Neural crest cell (in vitro differentiated cells): ENCODE results near the gene CRACR2B. TPM values are rescaled to one million over a fixed set of nuclear protein-coding genes. Genes with fewer than 3 reads are reported as not detected.

Source experiments
- DNase-seq: peaks from one replicate; pipeline ENCODE4 v3.0.0; 2021; ENCODE audit warnings: low read depth, mixed read lengths, low spot score
- H3K27ac Mint-ChIP-seq: one replicate; pipeline ENCODE4 v1.8.0; 2021; ENCODE audit warnings: mild to moderate bottlenecking, mixed read lengths; ENCODE audit not compliant: unreplicated experiment
- H3K27me3 Mint-ChIP-seq: 2 replicates; pipeline ENCODE4 v1.8.0; 2021; ENCODE audit warnings: low read depth, mild to moderate bottlenecking, mixed read lengths
- H3K36me3 Mint-ChIP-seq: 2 replicates; pipeline ENCODE4 v1.8.0; 2021; ENCODE audit warnings: low read depth, mild to moderate bottlenecking, mixed read lengths
- H3K4me1 Mint-ChIP-seq: 2 replicates; pipeline ENCODE4 v1.8.0; 2021; ENCODE audit warnings: mixed read lengths
- H3K4me3 Mint-ChIP-seq: one replicate; pipeline ENCODE4 v1.8.0; 2021; ENCODE audit warnings: mild to moderate bottlenecking, mixed read lengths
- H3K9me3 Mint-ChIP-seq: 2 replicates; pipeline ENCODE4 v1.8.0; 2021; ENCODE audit warnings: mixed read lengths
- total RNA-seq: library from RNA; stranded (reverse); gene quantifications from 2 replicates; pipeline ENCODE4 v1.2.1, GENCODE V29; 2021
- TF ChIP-seq, protein P1 (sequence below): fragments of 200-600 bp; sonication (generic); conservative IDR thresholded peaks from 2 replicates; pipeline ENCODE4 v1.5.0; 2021; ENCODE audit warnings: antibody characterized with exemption, mild to moderate bottlenecking

CRACR2B gene
- total RNA-seq, 1 donor from 2014 or later, result 2.7 TPM

DNA sequence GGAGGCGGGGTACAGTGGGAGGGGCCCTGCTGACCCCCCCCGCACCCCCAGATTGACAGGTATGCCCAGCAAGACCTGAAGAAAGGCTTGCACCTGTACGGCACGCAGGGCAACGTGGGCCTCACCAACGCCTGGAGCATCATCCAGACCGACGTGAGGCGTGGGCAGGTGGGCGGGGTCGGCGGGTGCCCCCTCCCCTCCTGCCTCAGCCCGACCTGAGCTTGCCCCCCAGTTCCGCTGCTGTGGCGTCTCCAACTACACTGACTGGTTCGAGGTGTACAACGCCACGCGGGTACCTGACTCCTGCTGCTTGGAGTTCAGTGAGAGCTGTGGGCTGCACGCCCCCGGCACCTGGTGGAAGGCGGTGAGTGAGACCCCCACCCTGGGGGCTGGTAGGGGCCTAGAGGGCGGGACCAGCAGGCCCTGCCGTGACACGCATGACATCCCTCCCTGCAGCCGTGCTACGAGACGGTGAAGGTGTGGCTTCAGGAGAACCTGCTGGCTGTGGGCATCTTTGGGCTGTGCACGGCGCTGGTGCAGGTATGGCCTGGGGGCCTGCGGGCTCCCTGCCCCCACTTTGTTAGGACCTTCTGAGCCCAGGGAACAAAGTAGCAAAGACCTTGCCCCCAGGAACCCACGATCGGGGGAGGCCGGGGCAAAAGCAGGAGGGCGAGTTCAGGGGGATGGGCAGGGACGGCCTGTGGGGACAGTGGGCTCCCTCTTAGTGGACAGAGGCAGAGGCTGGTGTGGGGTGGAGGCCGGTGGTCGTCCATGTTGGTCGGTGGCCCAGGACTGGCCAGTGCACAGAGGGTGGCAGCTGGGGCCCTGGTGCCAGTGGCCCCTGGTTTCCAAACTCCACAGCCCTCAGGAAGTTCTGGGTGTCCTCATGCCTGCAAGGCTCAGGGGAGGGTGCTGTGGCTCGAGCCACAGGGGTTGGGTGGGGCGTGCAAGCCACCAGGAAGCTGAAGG is 38.0 kb downstream of the CRACR2B start:
- no peak overlapping the region for H3K4me3 Mint-ChIP-seq
- H3K9me3 Mint-ChIP-seq, result no peaks in the 10 kb centered on the region
- H3K27me3 Mint-ChIP-seq, result no peaks in the 10 kb centered on the region
- H3K36me3 Mint-ChIP-seq, result no peaks in the 10 kb centered on the region
- H3K4me1 Mint-ChIP-seq, result peaks cover 4% of the 10 kb centered on the region
- no peak for DNase-seq
- peak overlapping the region; percentile 71 for H3K27ac Mint-ChIP-seq
- TF ChIP-seq, protein P1, sequence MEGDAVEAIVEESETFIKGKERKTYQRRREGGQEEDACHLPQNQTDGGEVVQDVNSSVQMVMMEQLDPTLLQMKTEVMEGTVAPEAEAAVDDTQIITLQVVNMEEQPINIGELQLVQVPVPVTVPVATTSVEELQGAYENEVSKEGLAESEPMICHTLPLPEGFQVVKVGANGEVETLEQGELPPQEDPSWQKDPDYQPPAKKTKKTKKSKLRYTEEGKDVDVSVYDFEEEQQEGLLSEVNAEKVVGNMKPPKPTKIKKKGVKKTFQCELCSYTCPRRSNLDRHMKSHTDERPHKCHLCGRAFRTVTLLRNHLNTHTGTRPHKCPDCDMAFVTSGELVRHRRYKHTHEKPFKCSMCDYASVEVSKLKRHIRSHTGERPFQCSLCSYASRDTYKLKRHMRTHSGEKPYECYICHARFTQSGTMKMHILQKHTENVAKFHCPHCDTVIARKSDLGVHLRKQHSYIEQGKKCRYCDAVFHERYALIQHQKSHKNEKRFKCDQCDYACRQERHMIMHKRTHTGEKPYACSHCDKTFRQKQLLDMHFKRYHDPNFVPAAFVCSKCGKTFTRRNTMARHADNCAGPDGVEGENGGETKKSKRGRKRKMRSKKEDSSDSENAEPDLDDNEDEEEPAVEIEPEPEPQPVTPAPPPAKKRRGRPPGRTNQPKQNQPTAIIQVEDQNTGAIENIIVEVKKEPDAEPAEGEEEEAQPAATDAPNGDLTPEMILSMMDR, result no peak

- Mint-ChIP-seq H3K4me1 (peaks cover 4% of the 10 kb centered on the region), H3K36me3 (no peaks in the 10 kb centered on the region), H3K9me3 (no peaks in the 10 kb centered on the region), H3K4me3 (no peak overlapping the region), H3K27ac (no peak overlapping the region), H3K27me3 (no peaks in the 10 kb centered on the region)
- TF ChIP-seq, protein P1, result no peak
- no peak for DNase-seq
These were observed 38.8 kb downstream of the CRACR2B start for GRCh38 chr11:866481-866880.

- H3K4me1 Mint-ChIP-seq, result peaks cover 4% of the 10 kb centered on the region
- TF ChIP-seq, protein P1, result no peak
These were observed 40.2 kb downstream of the CRACR2B start for GRCh38 chr11:867856-868358.

DNA sequence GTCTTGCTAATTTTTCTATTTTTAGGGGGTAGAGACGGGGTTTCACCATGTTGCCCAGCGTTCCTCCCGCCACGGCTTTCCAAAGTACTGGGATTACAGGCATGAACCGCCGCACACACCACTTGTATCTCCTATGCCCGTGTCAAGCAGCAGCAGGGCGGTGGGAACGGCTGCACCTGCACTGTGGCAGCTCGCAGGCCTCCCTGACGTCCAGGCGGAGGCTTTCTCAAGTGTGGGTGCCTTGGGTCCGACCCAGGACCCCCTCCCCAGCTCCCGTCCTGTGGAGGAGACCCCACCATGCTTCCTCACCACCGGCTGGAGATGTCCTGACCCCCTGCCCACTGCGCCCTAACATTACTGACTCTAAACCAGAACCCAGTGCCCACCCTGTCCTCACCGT is 40.7 kb downstream of the CRACR2B start:
- Mint-ChIP-seq H3K9me3 (no peaks in the 10 kb centered on the region), H3K4me3 (no peak overlapping the region), H3K27me3 (no peaks in the 10 kb centered on the region), H3K36me3 (no peaks in the 10 kb centered on the region), H3K4me1 (peaks cover 4% of the 10 kb centered on the region), H3K27ac (no peak overlapping the region)
- no peak for DNase-seq
- TF ChIP-seq, protein P1, result no peak

More at GRCh38 chr11:867856-868358, 40.2 kb downstream of the CRACR2B start:
- Mint-ChIP-seq H3K9me3 (no peaks in the 10 kb centered on the region), H3K27ac (no peak overlapping the region), H3K36me3 (no peaks in the 10 kb centered on the region), H3K27me3 (no peaks in the 10 kb centered on the region), H3K4me3 (no peak overlapping the region)
- DNase-seq, result no peak

GRCh38 chr11:868802-869201 is 41.1 kb downstream of the CRACR2B start:
- TF ChIP-seq, protein P1, result no peak
- peaks cover 2% of the 10 kb centered on the region for H3K36me3 Mint-ChIP-seq
- no peak overlapping the region for H3K27ac Mint-ChIP-seq
- H3K4me1 Mint-ChIP-seq, result peaks cover 4% of the 10 kb centered on the region
- DNase-seq, result no peak
- H3K9me3 Mint-ChIP-seq, result no peaks in the 10 kb centered on the region
- no peaks in the 10 kb centered on the region for H3K27me3 Mint-ChIP-seq
- no peak overlapping the region for H3K4me3 Mint-ChIP-seq
